Neural crest cell (in vitro differentiated cells): ENCODE data around the gene FLACC1. TPM values are rescaled to one million over a fixed set of nuclear protein-coding genes. Genes with fewer than 3 reads are reported as not detected.

Experiments used
- DNase-seq: peaks from one replicate; pipeline ENCODE4 v3.0.0; 2021; ENCODE audit warnings: low read depth, mixed read lengths, low spot score
- H3K27ac Mint-ChIP-seq: one replicate; pipeline ENCODE4 v1.8.0; 2021; ENCODE audit warnings: mild to moderate bottlenecking, mixed read lengths; ENCODE audit not compliant: unreplicated experiment
- H3K27me3 Mint-ChIP-seq: 2 replicates; pipeline ENCODE4 v1.8.0; 2021; ENCODE audit warnings: low read depth, mild to moderate bottlenecking, mixed read lengths
- H3K36me3 Mint-ChIP-seq: 2 replicates; pipeline ENCODE4 v1.8.0; 2021; ENCODE audit warnings: low read depth, mild to moderate bottlenecking, mixed read lengths
- H3K4me1 Mint-ChIP-seq: 2 replicates; pipeline ENCODE4 v1.8.0; 2021; ENCODE audit warnings: mixed read lengths
- H3K4me3 Mint-ChIP-seq: one replicate; pipeline ENCODE4 v1.8.0; 2021; ENCODE audit warnings: mild to moderate bottlenecking, mixed read lengths
- H3K9me3 Mint-ChIP-seq: 2 replicates; pipeline ENCODE4 v1.8.0; 2021; ENCODE audit warnings: mixed read lengths
- CTCF ChIP-seq: fragments of 200-600 bp; sonication (generic); conservative IDR thresholded peaks from 2 replicates; pipeline ENCODE4 v1.5.0; 2021; ENCODE audit warnings: antibody characterized with exemption, mild to moderate bottlenecking
- total RNA-seq: library from RNA; stranded (reverse); gene quantifications from 2 replicates; pipeline ENCODE4 v1.2.1, GENCODE V29; 2021

FLACC1 gene
- total RNA-seq, 1 donor from 2014 or later: 1.0 TPM

DNA sequence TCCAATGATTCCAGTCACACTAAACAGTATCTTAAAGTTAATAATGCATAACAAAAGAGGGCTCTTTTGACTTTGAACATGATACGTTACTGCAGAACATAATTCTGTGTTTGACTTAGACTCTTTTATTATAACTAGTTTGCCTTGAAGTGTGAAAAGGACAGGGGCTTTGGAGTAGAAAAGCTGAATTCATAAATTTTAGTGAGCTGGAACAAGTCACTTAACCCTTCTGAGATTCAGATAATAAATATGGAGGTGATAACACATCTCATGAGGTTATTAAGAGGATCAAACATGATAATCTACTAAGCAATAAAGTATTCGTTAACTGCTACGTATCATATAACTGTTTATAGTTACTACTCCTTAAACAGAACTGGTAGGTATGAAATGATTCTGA is 44.7 kb upstream of the FLACC1 start:
- no peak overlapping the region for H3K4me3 Mint-ChIP-seq
- DNase-seq: no peak
- peaks cover 12% of the 10 kb centered on the region for H3K4me1 Mint-ChIP-seq
- no peaks in the 10 kb centered on the region for H3K9me3 Mint-ChIP-seq
- TF ChIP-seq CTCF: no peak
- no peak overlapping the region for H3K27ac Mint-ChIP-seq
- H3K36me3 Mint-ChIP-seq: peaks cover 2% of the 10 kb centered on the region
- H3K27me3 Mint-ChIP-seq: no peaks in the 10 kb centered on the region

GRCh38 chr2:201396595-201396994 is 39.5 kb upstream of the FLACC1 start:
- no peak for TF ChIP-seq CTCF
- Mint-ChIP-seq H3K4me3 (no peak overlapping the region), H3K36me3 (no peaks in the 10 kb centered on the region), H3K4me1 (no peaks in the 10 kb centered on the region), H3K27ac (no peak overlapping the region), H3K9me3 (no peaks in the 10 kb centered on the region), H3K27me3 (no peaks in the 10 kb centered on the region)
- no peak for DNase-seq

DNA sequence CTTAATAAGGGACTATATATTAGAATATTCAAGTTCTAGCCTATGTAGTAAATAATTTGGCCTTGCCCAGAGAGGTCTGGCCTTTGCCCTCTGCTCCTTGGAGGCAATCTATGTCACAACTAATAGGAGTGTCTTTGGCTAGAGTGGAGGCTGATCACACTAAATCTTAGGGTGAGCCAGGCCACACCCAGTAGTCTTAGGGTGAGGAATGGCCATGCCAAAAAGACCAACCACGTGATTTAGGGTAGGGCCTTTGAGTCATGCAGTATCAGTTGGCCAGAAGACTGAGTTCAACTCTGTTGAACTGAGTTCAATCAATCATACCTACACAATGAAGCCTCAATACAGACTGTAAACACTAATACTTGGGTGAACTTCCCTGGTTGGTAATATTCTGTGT is 26.0 kb upstream of the FLACC1 start:
- no peak for DNase-seq
- H3K36me3 Mint-ChIP-seq: peaks cover 19% of the 10 kb centered on the region
- no peak overlapping the region for H3K27ac Mint-ChIP-seq
- H3K9me3 Mint-ChIP-seq: no peaks in the 10 kb centered on the region
- TF ChIP-seq CTCF: no peak
- H3K4me3 Mint-ChIP-seq: no peak overlapping the region
- no peaks in the 10 kb centered on the region for H3K27me3 Mint-ChIP-seq
- no peaks in the 10 kb centered on the region for H3K4me1 Mint-ChIP-seq

GRCh38 chr2:201378496-201379397 is 21.6 kb upstream of the FLACC1 start:
- Mint-ChIP-seq H3K27ac (peak overlapping the region; percentile 27), H3K4me3 (no peak overlapping the region), H3K4me1 (no peaks in the 10 kb centered on the region), H3K27me3 (no peaks in the 10 kb centered on the region), H3K36me3 (peaks cover 34% of the 10 kb centered on the region), H3K9me3 (peaks cover 4% of the 10 kb centered on the region)
- no peak for TF ChIP-seq CTCF
- no peak for DNase-seq

GRCh38 chr2:201377218-201377617 is 20.1 kb upstream of the FLACC1 start:
- H3K4me1 Mint-ChIP-seq: no peaks in the 10 kb centered on the region
- TF ChIP-seq CTCF: no peak

More at GRCh38 chr2:201377218-201377617, 20.1 kb upstream of the FLACC1 start:
- H3K36me3 Mint-ChIP-seq: peaks cover 42% of the 10 kb centered on the region
- H3K27ac Mint-ChIP-seq: no peak overlapping the region
- H3K27me3 Mint-ChIP-seq: no peaks in the 10 kb centered on the region
- DNase-seq: no peak
- no peak overlapping the region for H3K4me3 Mint-ChIP-seq
- peaks cover 5% of the 10 kb centered on the region for H3K9me3 Mint-ChIP-seq
